Panc1 (cell line): Measurements from ENCODE around the gene DRAXIN. TPM values are rescaled to one million over a fixed set of nuclear protein-coding genes. Genes with fewer than 3 reads are reported as not detected.

Experiments
- ATAC-seq: fragments of 200-7000 bp; cut with Tn5 transposase; 2 replicates; pipeline ENCODE4 v1.9.1; 2020; ENCODE audit warnings: mild to moderate bottlenecking, moderate library complexity
- BruUV-seq: library from RNA; stranded (reverse); fragments of 400-500 nt; replicated peaks from 2 replicates; lab custom pipeline; 2021; lab: Mats Ljungman, UMichigan
- CTCF ChIA-PET: fragments of 300-600 bp; sonication (Branson Sonifier 250); formaldehyde crosslinking; loops from one replicate; lab custom pipeline; 2022; ENCODE audit warnings: antibody characterized with exemption; lab: Charles Lee
- POLR2A ChIA-PET: fragments of 300-600 bp; sonication (Branson Sonifier 250); formaldehyde crosslinking; loops from one replicate; lab custom pipeline; 2022; ENCODE audit warnings: antibody characterized with exemption; lab: Charles Lee
- DNase-seq: peaks from one replicate; pipeline ENCODE4 v3.0.0-alpha.2; 2010; ENCODE audit warnings: low read depth, low spot score
- H3K27ac ChIP-seq: 2 replicates; pipeline ENCODE4 v1.5.1; 2011; ENCODE audit warnings: mild to moderate bottlenecking, low read length, inconsistent platforms
- H3K27me3 ChIP-seq: fragments of 200-500 bp; sonication (Bioruptor generic); 2 replicates; pipeline ENCODE4 v1.6.0; 2014; ENCODE audit warnings: low read length, inconsistent platforms; ENCODE audit not compliant: control insufficient read depth, insufficient read depth
- H3K36me3 ChIP-seq: fragments of 200-500 bp; sonication (Bioruptor generic); 2 replicates; pipeline ENCODE4 v1.5.1; 2014; ENCODE audit warnings: inconsistent platforms, mild to moderate bottlenecking, low read length, moderate library complexity; ENCODE audit not compliant: control insufficient read depth, insufficient read depth
- H3K4me1 ChIP-seq: 2 replicates; pipeline ENCODE4 v1.5.1; 2011; ENCODE audit warnings: inconsistent platforms, mild to moderate bottlenecking, low read length, moderate library complexity; ENCODE audit not compliant: control insufficient read depth, insufficient read depth
- H3K4me3 ChIP-seq, 2 experiments: 2 replicates each; pipeline ENCODE4 v1.5.1; 2011 to 2012; ENCODE audit warnings: low read depth in 2 of 2, low read length in 2 of 2, mild to moderate bottlenecking in 2 of 2, inconsistent platforms in 1 of 2, moderate library complexity in 1 of 2
- H3K9me3 ChIP-seq: fragments of 200-500 bp; sonication (Bioruptor generic); 2 replicates; pipeline ENCODE4 v1.5.1; 2014; ENCODE audit warnings: low read depth, mild to moderate bottlenecking, inconsistent platforms, low read length, moderate library complexity; ENCODE audit not compliant: control insufficient read depth, insufficient read depth
- POLR2AphosphoS5 ChIP-seq: IDR thresholded peaks from 2 replicates; pipeline ENCODE4 v1.6.1; 2012; ENCODE audit warnings: mild to moderate bottlenecking, low read depth, low read length, moderate library complexity
- SIN3A ChIP-seq: IDR thresholded peaks from 2 replicates; pipeline ENCODE4 v1.6.1; 2012; ENCODE audit warnings: low read depth, mild to moderate bottlenecking, low read length, moderate library complexity, borderline replicate concordance; ENCODE audit not compliant: insufficient read depth
- TCF7L2 ChIP-seq: IDR thresholded peaks from 2 replicates; pipeline ENCODE4 v1.6.1; 2011; ENCODE audit warnings: mild to moderate bottlenecking, low read depth, low read length, inconsistent platforms
- in situ Hi-C: cut with HindIII; loops from 2 replicates; pipeline ENCODE4 v1.10.0; 2016; ENCODE audit warnings: low sequenced_read_pairs, low pct_unique_long_range_greater_than_20kb
- intact Hi-C: fragments of 100-400 bp; cut with micrococcal nuclease; formaldehyde crosslinking; loops from one replicate; pipeline ENCODE4 v1.10.0; 2022; ENCODE audit not compliant: unreplicated experiment
- total RNA-seq: library from RNA; stranded (reverse); gene quantifications from one replicate; pipeline ENCODE4 v1.2.1, GENCODE V29; 2021; ENCODE audit not compliant: unreplicated experiment
- TF ChIP-seq, protein P1 (sequence below), 2 experiments: IDR thresholded peaks; 2 replicates each; pipeline ENCODE4 v1.6.1; 2011 to 2012; ENCODE audit warnings: low read depth in 2 of 2, control low read depth in 1 of 2, low read length in 1 of 2, mild to moderate bottlenecking in 1 of 2, moderate library complexity in 1 of 2; ENCODE audit not compliant: insufficient read depth in 1 of 2
- TF ChIP-seq, protein P2 (sequence below): fragments of 450-650 bp; IDR thresholded peaks from 2 replicates; pipeline ENCODE4 v1.5.1; 2017; ENCODE audit warnings: mild to moderate bottlenecking

DRAXIN gene
- total RNA-seq, 1 experiment from 2014 or later = 0.13 TPM

DNA sequence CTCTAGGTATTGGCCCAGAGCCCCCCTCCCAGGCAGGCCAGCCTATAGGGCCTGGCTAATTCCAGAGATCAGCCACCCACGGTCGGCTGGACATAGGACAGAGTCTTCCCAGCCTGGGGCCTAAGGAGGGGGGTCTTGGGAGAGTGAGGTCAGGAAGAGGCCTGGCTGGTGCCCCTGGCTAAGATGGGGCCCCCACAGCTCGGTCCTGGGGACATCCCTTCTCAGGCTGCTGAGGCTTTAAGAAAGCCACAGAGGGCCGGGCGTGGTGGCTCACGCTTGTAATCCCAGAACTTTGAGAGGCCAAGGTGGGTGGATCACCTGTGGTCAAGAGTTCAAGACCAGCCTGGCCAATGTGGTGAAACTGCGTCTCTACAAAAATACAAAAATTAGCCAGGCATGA, 73.0 kb downstream of the DRAXIN start:
- Histone ChIP-seq H3K4me3 (no peak overlapping the region), H3K9me3 (no peaks in the 10 kb centered on the region), H3K27ac (no peak overlapping the region), H3K36me3 (no peaks in the 10 kb centered on the region), H3K27me3 (no peaks in the 10 kb centered on the region), H3K4me1 (no peaks in the 10 kb centered on the region)
- BruUV-seq = no TSS peak
- no peak for ATAC-seq
- no peak for TF ChIP-seq POLR2AphosphoS5
- no peak for TF ChIP-seq SIN3A
- TF ChIP-seq, protein P1, sequence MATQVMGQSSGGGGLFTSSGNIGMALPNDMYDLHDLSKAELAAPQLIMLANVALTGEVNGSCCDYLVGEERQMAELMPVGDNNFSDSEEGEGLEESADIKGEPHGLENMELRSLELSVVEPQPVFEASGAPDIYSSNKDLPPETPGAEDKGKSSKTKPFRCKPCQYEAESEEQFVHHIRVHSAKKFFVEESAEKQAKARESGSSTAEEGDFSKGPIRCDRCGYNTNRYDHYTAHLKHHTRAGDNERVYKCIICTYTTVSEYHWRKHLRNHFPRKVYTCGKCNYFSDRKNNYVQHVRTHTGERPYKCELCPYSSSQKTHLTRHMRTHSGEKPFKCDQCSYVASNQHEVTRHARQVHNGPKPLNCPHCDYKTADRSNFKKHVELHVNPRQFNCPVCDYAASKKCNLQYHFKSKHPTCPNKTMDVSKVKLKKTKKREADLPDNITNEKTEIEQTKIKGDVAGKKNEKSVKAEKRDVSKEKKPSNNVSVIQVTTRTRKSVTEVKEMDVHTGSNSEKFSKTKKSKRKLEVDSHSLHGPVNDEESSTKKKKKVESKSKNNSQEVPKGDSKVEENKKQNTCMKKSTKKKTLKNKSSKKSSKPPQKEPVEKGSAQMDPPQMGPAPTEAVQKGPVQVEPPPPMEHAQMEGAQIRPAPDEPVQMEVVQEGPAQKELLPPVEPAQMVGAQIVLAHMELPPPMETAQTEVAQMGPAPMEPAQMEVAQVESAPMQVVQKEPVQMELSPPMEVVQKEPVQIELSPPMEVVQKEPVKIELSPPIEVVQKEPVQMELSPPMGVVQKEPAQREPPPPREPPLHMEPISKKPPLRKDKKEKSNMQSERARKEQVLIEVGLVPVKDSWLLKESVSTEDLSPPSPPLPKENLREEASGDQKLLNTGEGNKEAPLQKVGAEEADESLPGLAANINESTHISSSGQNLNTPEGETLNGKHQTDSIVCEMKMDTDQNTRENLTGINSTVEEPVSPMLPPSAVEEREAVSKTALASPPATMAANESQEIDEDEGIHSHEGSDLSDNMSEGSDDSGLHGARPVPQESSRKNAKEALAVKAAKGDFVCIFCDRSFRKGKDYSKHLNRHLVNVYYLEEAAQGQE (IDR thresholded peaks at IDR 0.05; ENCODE audit: insufficient read depth in 1 of 2, low read depth in 2 of 2, low read length in 1 of 2) = no peak
- no peak for TF ChIP-seq TCF7L2
- TF ChIP-seq, protein P2, sequence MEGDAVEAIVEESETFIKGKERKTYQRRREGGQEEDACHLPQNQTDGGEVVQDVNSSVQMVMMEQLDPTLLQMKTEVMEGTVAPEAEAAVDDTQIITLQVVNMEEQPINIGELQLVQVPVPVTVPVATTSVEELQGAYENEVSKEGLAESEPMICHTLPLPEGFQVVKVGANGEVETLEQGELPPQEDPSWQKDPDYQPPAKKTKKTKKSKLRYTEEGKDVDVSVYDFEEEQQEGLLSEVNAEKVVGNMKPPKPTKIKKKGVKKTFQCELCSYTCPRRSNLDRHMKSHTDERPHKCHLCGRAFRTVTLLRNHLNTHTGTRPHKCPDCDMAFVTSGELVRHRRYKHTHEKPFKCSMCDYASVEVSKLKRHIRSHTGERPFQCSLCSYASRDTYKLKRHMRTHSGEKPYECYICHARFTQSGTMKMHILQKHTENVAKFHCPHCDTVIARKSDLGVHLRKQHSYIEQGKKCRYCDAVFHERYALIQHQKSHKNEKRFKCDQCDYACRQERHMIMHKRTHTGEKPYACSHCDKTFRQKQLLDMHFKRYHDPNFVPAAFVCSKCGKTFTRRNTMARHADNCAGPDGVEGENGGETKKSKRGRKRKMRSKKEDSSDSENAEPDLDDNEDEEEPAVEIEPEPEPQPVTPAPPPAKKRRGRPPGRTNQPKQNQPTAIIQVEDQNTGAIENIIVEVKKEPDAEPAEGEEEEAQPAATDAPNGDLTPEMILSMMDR = no peak
- ChIA-PET CTCF (interaction anchor here (0.7 kb wide), 1 partner anchor 60 kb away, joined by 3 read pairs; no protein-coding TSS in a partner anchor), POLR2A (no interaction called here)
- in situ Hi-C loops = no loop called here
- intact Hi-C loops = no loop called here
- no peak for DNase-seq

DNA sequence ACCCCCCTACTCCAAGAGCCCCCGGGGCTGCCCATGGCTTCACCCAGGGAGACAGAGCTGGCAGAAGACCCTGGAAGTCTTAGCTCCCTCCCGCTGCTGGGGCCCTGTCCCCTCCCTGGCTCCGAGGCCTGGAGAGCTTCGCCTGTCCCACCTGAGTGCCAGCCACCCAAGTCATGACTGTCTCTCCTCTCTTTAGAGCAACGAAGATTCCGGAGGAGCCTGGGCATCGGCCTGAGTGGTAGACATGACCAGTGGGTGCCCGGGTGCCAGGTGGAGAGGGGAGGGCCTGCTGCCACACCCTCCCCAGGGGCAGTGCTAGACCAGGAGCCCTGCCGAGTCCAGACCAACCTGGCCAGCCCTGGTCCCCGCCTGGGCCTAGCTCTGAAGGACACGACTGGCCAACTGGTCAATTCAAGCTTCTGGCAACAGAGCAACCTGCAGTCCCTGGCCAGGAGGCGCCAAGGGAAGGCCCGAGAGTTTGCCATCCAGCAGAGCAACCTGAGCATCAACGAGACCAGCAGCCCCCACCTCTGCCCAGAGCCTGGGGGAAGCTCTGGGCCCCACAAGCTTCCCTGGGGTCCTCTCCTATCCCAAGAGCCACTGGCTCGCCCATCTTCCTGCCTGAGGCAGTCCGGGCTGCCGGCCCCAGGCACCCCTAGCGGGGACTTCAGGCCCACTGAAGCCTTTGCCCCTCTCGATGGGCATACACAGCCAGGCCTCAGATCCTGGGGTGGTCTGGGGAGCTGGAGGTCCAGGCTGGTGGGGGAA, 74.3 kb downstream of the DRAXIN start:
- POLR2A ChIA-PET = interaction anchor here (0.5 kb wide), 1 partner anchor 70 kb away, joined by 4 read pairs; no protein-coding TSS in a partner anchor
- TF ChIP-seq POLR2AphosphoS5 (no peak), TCF7L2 (no peak), SIN3A (no peak)
- TF ChIP-seq, protein P1 (IDR thresholded peaks at IDR 0.05; ENCODE audit: insufficient read depth in 1 of 2, low read depth in 2 of 2, low read length in 1 of 2) = no peak
- TF ChIP-seq, protein P2 = no peak
- H3K9me3 ChIP-seq = no peaks in the 10 kb centered on the region
- no peaks in the 10 kb centered on the region for H3K36me3 ChIP-seq
- intact Hi-C loops = no loop called here
- DNase-seq (no peak), ATAC-seq (no peak)
- H3K27ac ChIP-seq = no peak overlapping the region
- BruUV-seq = no TSS peak
- no peaks in the 10 kb centered on the region for H3K4me1 ChIP-seq
- CTCF ChIA-PET = interaction anchor here (0.6 kb wide), 1 partner anchor 30 kb away, joined by 3 read pairs; the partner anchor contains the start of gene AGTRAP
- H3K4me3 ChIP-seq = no peak overlapping the region
- no peaks in the 10 kb centered on the region for H3K27me3 ChIP-seq
- in situ Hi-C loops = no loop called here
